Heart right ventricle (tissue), 16 donors: ENCODE measurements around the gene MB21D2. TPM values are rescaled to one million over a fixed set of nuclear protein-coding genes. Genes with fewer than 3 reads are reported as not detected.
"Not testable (repeated sequence)": the region's sequence is repeated elsewhere in the genome, so short reads cannot be mapped to it uniquely, and the experiment has no call there.

ENCODE experiments used
- ATAC-seq, 8 donors: fragments of 200-7000 bp; cut with Tn5 transposase; one replicate each; pipeline ENCODE4 v1.9.1; 2020; ENCODE audit warnings: mild to moderate bottlenecking in 8 of 8, moderate library complexity in 8 of 8, moderate number of reproducible peaks in 1 of 8
- DNase-seq, 2 donors: peaks; one replicate each; pipeline ENCODE4 v3.0.0-alpha.2; 2020
- H3K27ac ChIP-seq, 10 donors: fragments of 200-600 bp; sonication (generic) in 2 of 10; one replicate each; pipeline versions ENCODE4 v1.5.0 to v1.8.0; 2020 to 2022; ENCODE audit warnings: mild to moderate bottlenecking in 3 of 10
- H3K27me3 ChIP-seq, 7 donors: fragments of 200-600 bp; one replicate each; pipeline ENCODE4 v1.8.0; 2021 to 2022; ENCODE audit warnings: mild to moderate bottlenecking in 2 of 7
- H3K36me3 ChIP-seq, 9 donors: fragments of 200-600 bp; sonication (generic) in 1 of 9; one replicate each; pipeline versions ENCODE4 v1.5.0 to v1.8.0; 2020 to 2022; ENCODE audit warnings: mild to moderate bottlenecking in 2 of 9
- H3K4me1 ChIP-seq, 9 donors: fragments of 200-600 bp; sonication (generic) in 1 of 9; one replicate each; pipeline versions ENCODE4 v1.5.0 to v1.8.0; 2020 to 2022; ENCODE audit warnings: mild to moderate bottlenecking in 4 of 9
- H3K4me3 ChIP-seq, 10 donors: fragments of 200-600 bp; sonication (generic) in 2 of 10; one replicate each; pipeline versions ENCODE4 v1.5.0 to v1.8.0; 2020 to 2022; ENCODE audit warnings: mild to moderate bottlenecking in 7 of 10, moderate library complexity in 2 of 10
- H3K9me3 ChIP-seq, 11 donors: fragments of 200-600 bp in 10 of 11; sonication (generic) in 2 of 11; one replicate each; pipeline versions ENCODE4 v1.5.0 to v1.8.0; 2013 to 2022; ENCODE audit warnings: mild to moderate bottlenecking in 2 of 11, control low read depth in 1 of 11, moderate library complexity in 1 of 11
- WGBS, 2 donors: extraction: QIAGEN DNeasy Blood & Tissue Kit; methylation state at CpG; one replicate each; pipeline ENCODE4 v1.1.7; 2013; ENCODE audit warnings: inconsistent platforms in 1 of 2; 5-methylcytosine and 5-hydroxymethylcytosine counted together
- intact Hi-C, 10 donors: fragments of 100-400 bp; cut with DNase I; formaldehyde crosslinking; loops; one replicate each; pipeline versions ENCODE4 v1.11.1 to v1.14.2; 2022
- polyA plus RNA-seq, 2 donors: library from polyadenylated mRNA; stranded (reverse); fragments of 200-250 nt; gene quantifications; one replicate each; pipeline ENCODE4 v1.2.3, GENCODE V29; 2013
- total RNA-seq, 10 donors: library from RNA; stranded (reverse); fragmentation: NEBNext Ultra II Directional in 3 of 10; extraction: Animal tissue kit (Norgen Biotek cat#: 25700) in 3 of 10; gene quantifications; one replicate each; pipeline versions ENCODE4 v1.2.1 to v1.2.4, GENCODE V29; 2021 to 2023
- TF ChIP-seq, protein P1 (sequence below), 9 donors: fragments of 200-600 bp; sonication (generic) in 2 of 9; IDR thresholded peaks; one replicate each; pipeline versions ENCODE4 v1.5.0 to v1.8.0; 2021 to 2022; ENCODE audit warnings: antibody characterized with exemption in 9 of 9, mild to moderate bottlenecking in 5 of 9, moderate library complexity in 1 of 9
- donor health status: Arrhythmogenic right ventricular cardiomyopathy.
- donor health status: ischemic (EF 13 %, LVEDD 7.1; RV severe dilation, severe dysfunction).
- donor health status: healthy with polysubstance abuse.
- donor health status: DM: no; HTN: yes; CAD: no.
- donor health status: DM: no; HTN: no; CAD: no.
- donor health status: ischemic (EF 25% LVEDD 6.9; RV normal size, moderate dysfunction).
- donor health status: ischemic (EF 25% LVEDD 5.7; RV mildly dilated, moderate dysfunction).
- donor health status: healthy.
- donor health status: DM: yes; HTN: yes; CAD: no.
- donor health status: Ischemic cardiomyopathy.
- donor health status: ischemic (EF 35%, LVEDD 5.7; RV mildly dilated, moderate dysfunction).
- donor health status: nonischemic (EF 11% LVEDD 7.7; RV severe dilation, severe dysfunction).
- donor health status: DM: yes; HTN: yes; CAD: no.
- donor health status: PGD.
- donor health status: ischemic (EF 29% LVEDD 5.4; RV normal size, mild dysfunction).
- donor health status: nonischemic (EF 23%, LVEDD 6.1; RV moderate dilation, normal function).

The MB21D2 gene
- total and polyA plus RNA-seq, 12 donors = 0.80 to 4.4 (median 2.8) TPM

DNA sequence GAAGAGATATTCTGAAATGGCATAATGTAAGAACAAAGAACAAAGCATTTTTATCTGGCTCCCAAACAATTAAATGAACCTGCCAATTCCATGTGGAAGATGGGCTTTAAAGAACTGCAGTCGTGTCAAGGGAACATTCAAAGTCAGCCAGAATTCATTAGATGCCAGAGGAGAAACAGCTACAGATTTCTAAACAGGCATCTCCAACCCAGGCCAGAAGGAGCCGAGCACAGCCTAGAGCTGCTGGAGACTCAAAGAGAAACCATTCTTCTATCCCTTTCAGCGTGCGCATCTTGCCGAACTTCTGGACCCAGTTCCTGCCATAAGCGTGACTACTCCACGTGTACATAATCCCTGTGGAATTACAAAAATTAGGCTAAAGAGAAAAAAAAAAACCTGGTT lies 60.4 kb downstream of the MB21D2 start:
- peaks cover 0 to 10% (median 0%) of the 10 kb centered on the region in 11 donors for H3K9me3 ChIP-seq
- H3K4me1 ChIP-seq = peaks cover 0 to 38% (median 14%) of the 10 kb centered on the region in 9 donors
- intact Hi-C loops = no loop called here
- ATAC-seq = peak in 2 of 8 donors; percentile 50 to 58
- no peak overlapping the region for H3K27ac ChIP-seq
- no peaks in the 10 kb centered on the region for H3K27me3 ChIP-seq
- no peak overlapping the region for H3K4me3 ChIP-seq
- DNase-seq = no peak
- WGBS, 2 donors = 75 to 78% methylated on average over 7 of the region's 7 CpGs
- TF ChIP-seq, protein P1, sequence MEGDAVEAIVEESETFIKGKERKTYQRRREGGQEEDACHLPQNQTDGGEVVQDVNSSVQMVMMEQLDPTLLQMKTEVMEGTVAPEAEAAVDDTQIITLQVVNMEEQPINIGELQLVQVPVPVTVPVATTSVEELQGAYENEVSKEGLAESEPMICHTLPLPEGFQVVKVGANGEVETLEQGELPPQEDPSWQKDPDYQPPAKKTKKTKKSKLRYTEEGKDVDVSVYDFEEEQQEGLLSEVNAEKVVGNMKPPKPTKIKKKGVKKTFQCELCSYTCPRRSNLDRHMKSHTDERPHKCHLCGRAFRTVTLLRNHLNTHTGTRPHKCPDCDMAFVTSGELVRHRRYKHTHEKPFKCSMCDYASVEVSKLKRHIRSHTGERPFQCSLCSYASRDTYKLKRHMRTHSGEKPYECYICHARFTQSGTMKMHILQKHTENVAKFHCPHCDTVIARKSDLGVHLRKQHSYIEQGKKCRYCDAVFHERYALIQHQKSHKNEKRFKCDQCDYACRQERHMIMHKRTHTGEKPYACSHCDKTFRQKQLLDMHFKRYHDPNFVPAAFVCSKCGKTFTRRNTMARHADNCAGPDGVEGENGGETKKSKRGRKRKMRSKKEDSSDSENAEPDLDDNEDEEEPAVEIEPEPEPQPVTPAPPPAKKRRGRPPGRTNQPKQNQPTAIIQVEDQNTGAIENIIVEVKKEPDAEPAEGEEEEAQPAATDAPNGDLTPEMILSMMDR (IDR thresholded peaks at IDR 0.05) = no peak
- no peaks in the 10 kb centered on the region for H3K36me3 ChIP-seq

DNA sequence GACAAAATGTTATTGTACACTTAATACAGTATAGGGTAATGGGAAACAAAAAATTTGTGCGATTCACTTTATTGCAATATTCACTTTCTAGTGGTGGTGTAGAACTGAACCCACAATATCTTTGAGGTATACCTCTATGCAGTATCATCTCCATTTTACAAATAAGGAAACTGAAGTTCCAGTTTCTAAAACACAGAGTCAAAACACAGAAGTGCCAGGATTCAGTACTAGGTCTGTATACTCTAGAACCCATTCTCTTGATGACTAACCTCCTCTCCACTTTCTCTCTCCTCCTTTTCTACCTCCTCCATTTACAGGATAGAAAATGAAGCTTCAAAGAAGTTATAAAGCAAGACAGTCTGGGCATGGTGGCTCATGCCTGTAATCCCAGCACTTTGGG lies 62.2 kb downstream of the MB21D2 start:
- intact Hi-C loops = no loop called here
- H3K4me3 ChIP-seq = no peak overlapping the region
- WGBS, 2 donors = 99 to 100% methylated on average over 1 of the region's 1 CpG
- H3K36me3 ChIP-seq = no peaks in the 10 kb centered on the region
- ATAC-seq (no peak), DNase-seq (no peak)
- peaks cover 0 to 10% (median 0%) of the 10 kb centered on the region in 11 donors for H3K9me3 ChIP-seq
- H3K4me1 ChIP-seq = peaks cover 0 to 44% (median 27%) of the 10 kb centered on the region in 9 donors
- no peaks in the 10 kb centered on the region for H3K27me3 ChIP-seq
- TF ChIP-seq, protein P1 (IDR thresholded peaks at IDR 0.05) = no peak
- H3K27ac ChIP-seq = no peak overlapping the region

DNA sequence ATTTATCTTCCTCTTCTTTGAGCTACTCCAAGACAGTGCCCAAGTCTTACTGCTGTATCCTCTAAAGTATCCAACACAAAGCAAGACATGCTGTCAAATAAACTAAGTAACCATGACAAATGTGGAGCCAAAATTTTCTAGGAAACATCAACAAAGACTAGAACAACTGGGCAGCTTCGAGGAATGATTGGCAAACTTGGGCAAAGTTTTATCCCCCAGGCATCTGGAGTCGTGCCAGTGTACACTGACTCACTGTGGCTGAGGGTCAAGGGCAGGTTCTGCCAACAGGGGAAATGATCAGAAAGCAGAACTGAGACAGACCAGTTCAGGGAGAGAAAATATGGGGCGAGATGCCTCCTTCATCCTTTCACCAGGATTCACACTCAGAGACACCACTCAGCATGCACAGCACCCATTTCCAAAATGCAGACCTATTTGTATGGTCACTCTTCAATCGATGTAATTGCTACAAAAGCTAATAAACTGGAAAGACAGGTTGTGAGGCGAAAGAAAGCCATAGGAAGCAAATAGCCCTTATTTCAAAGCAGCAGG lies 65.8 kb downstream of the MB21D2 start:
- peak; percentile 31 to 50 for DNase-seq
- peaks cover 0 to 37% (median 13%) of the 10 kb centered on the region in 9 donors for H3K4me1 ChIP-seq
- intact Hi-C loops = no loop called here
- WGBS, 2 donors = 59 to 60% methylated on average over 5 of the region's 5 CpGs
- no peaks in the 10 kb centered on the region for H3K27me3 ChIP-seq
- H3K36me3 ChIP-seq = no peaks in the 10 kb centered on the region
- H3K9me3 ChIP-seq = peaks cover 0 to 10% (median 0%) of the 10 kb centered on the region in 11 donors
- TF ChIP-seq, protein P1 (IDR thresholded peaks at IDR 0.05) = no peak
- no peak overlapping the region for H3K4me3 ChIP-seq
- H3K27ac ChIP-seq = no peak overlapping the region
- ATAC-seq = peak; percentile 25 to 80 (median 63)

DNA sequence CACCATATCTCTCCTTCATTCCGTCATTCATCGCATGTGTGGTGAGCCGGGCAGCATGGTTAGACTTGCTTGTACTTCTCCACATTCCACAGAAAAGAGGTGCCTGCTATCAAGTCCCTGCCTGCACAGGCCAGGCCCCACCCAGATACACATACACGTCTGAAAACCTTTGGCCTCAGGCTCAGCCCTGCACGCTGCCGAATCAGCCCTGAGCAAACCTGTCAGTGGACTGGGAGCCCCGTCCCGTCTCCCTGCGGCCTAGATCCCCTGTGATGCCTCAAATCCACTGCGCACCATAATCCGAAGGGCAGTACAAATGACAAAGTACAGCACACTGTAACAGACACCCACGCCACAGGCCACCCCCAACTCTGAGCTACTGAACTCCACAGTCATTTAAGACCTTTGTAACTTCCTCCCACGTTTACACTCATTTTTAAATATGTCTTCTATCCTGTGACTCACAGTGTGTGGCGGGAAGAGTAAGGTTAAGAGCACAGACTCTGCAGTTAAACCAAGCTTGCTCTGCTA lies 67.1 kb downstream of the MB21D2 start:
- no peak for DNase-seq
- Histone ChIP-seq H3K27me3 (no peaks in the 10 kb centered on the region), H3K27ac (no peak overlapping the region), H3K36me3 (no peaks in the 10 kb centered on the region), H3K4me3 (no peak overlapping the region), H3K4me1 (peaks cover 0 to 39% (median 12%) of the 10 kb centered on the region in 9 donors), H3K9me3 (peaks cover 0 to 10% (median 0%) of the 10 kb centered on the region in 11 donors)
- TF ChIP-seq, protein P1 (IDR thresholded peaks at IDR 0.05) = no peak
- intact Hi-C loops = no loop called here
- no peak for ATAC-seq
- 90 to 92% methylated on average over 14 of the region's 14 CpGs for WGBS, 2 donors

DNA sequence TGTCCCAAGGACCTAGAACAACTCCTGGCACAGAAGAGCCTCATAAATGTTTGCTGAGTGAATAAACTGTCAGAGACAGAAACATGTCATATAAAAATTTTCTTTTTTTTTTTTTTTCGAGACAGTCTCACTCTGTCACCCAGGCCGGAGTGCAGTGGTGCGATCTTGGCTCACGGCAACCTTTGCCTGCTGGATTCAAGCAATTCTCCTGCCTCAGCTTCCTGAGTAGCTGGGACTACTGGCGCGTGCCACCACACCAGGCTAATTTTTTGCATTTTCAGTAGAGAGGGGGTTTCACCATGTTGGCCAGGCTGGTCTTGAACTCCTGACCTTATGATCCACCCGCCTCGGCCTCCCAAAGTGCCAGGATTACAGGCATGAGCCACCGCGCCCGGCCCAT lies 67.8 kb downstream of the MB21D2 start:
- DNase-seq, H3K27me3 ChIP-seq, H3K27ac ChIP-seq, ATAC-seq, H3K9me3 ChIP-seq, H3K36me3 ChIP-seq, H3K4me3 ChIP-seq, intact Hi-C loops: not testable (repeated sequence)
- 96 to 97% methylated on average over 11 of the region's 11 CpGs for WGBS, 2 donors
- peaks cover 0 to 46% (median 15%) of the 10 kb centered on the region in 9 donors for H3K4me1 ChIP-seq
